Endothelial cell of umbilical vein (primary cell): ENCODE data around the gene CYFIP1. TPM values are rescaled to one million over a fixed set of nuclear protein-coding genes. Genes with fewer than 3 reads are reported as not detected.

Source experiments
- BruUV-seq: library from RNA; stranded (reverse); fragments of 400-500 nt; replicated peaks from 2 replicates; lab custom pipeline; 2021; lab: Mats Ljungman, UMichigan
- CTCF ChIA-PET: fragments of 300-600, 350-600 bp; sonication (Branson Sonifier 250); formaldehyde crosslinking; loops from one replicate; lab custom pipeline; 2021; ENCODE audit warnings: antibody characterized with exemption, inconsistent platforms; lab: Charles Lee
- POLR2A ChIA-PET: fragments of 300-600, 350-600 bp; sonication (Branson Sonifier 250); formaldehyde crosslinking; loops from one replicate; lab custom pipeline; 2021; ENCODE audit warnings: antibody characterized with exemption, inconsistent platforms; lab: Charles Lee
- DNase-seq: peaks from one replicate; pipeline ENCODE4 v3.0.0-alpha.2; 2011; ENCODE audit warnings: low read depth, low spot score
- FAIRE-seq: peaks from 2 replicates; lab custom pipeline; 2011; peaks lifted over from hg19 to GRCh38; lab: Jason Lieb, UNC
- H2AFZ ChIP-seq: 2 replicates; pipeline ENCODE4 v1.6.0; 2012; ENCODE audit warnings: low read depth, low read length, control low read depth, inconsistent platforms
- H3K27ac ChIP-seq: 2 replicates; pipeline ENCODE4 v1.5.1; 2011; ENCODE audit warnings: low read depth, mild to moderate bottlenecking, control low read depth, low read length, moderate library complexity; ENCODE audit not compliant: insufficient read depth
- H3K27me3 ChIP-seq, 2 experiments: 2 replicates each; pipeline versions ENCODE4 v1.6.0 to v1.6.1; 2011; ENCODE audit warnings: low read length in 2 of 2, mixed read lengths in 1 of 2; ENCODE audit not compliant: control insufficient read depth in 2 of 2, insufficient read depth in 2 of 2
- H3K36me3 ChIP-seq, 2 experiments: 2 replicates in 1 of 2; 3 replicates in 1 of 2; pipeline ENCODE4 v1.5.1; 2011; ENCODE audit warnings: low read length in 2 of 2, mild to moderate bottlenecking in 1 of 2, moderate library complexity in 1 of 2; ENCODE audit not compliant: control insufficient read depth in 2 of 2, insufficient read depth in 2 of 2; ENCODE audit errors: extremely low read depth in 1 of 2
- H3K4me1 ChIP-seq: 3 replicates; pipeline ENCODE4 v1.5.1; 2011; ENCODE audit warnings: mild to moderate bottlenecking, low read length; ENCODE audit not compliant: control insufficient read depth, insufficient read depth; ENCODE audit errors: extremely low read depth
- H3K4me2 ChIP-seq: 2 replicates; pipeline ENCODE4 v1.6.1; 2011; ENCODE audit warnings: low read length, control low read depth, mixed read lengths; ENCODE audit not compliant: insufficient read depth
- H3K4me3 ChIP-seq, 3 experiments: fragments of 200-600 bp in 1 of 3; sonication (generic), shearing (Covaris generic) in 1 of 3; replicated peaks in 1 of 3; 2 replicates each; pipeline ENCODE4 v1.5.1; 2011 to 2016; ENCODE audit warnings: control low read depth in 3 of 3, low read length in 3 of 3, mild to moderate bottlenecking in 2 of 3, inconsistent platforms in 1 of 3, low read depth in 1 of 3, moderate library complexity in 1 of 3; ENCODE audit not compliant: insufficient read depth in 1 of 3
- H3K79me2 ChIP-seq: 2 replicates; pipeline ENCODE4 v1.6.0; 2012; ENCODE audit warnings: low read length, inconsistent platforms; ENCODE audit not compliant: control insufficient read depth, insufficient read depth
- H3K9ac ChIP-seq: replicated peaks from 2 replicates; pipeline ENCODE3; 2011; ENCODE audit warnings: low read length, control low read depth; ENCODE audit not compliant: insufficient read depth; ENCODE audit errors: extremely low read depth
- H3K9me1 ChIP-seq: replicated peaks from 3 replicates; pipeline ENCODE4 v1.6.0; 2011; ENCODE audit warnings: mild to moderate bottlenecking, low read length; ENCODE audit not compliant: control insufficient read depth, insufficient read depth; ENCODE audit errors: extremely low read depth
- H3K9me3 ChIP-seq: replicated peaks from 2 replicates; pipeline ENCODE4 v1.5.1; 2012; ENCODE audit warnings: low read length, inconsistent platforms; ENCODE audit not compliant: control insufficient read depth, insufficient read depth
- H4K20me1 ChIP-seq: replicated peaks from 2 replicates; pipeline ENCODE3; 2011; ENCODE audit warnings: mild to moderate bottlenecking, low read length; ENCODE audit not compliant: control insufficient read depth, insufficient read depth; ENCODE audit errors: extremely low read depth
- CTCF ChIP-seq, 2 donors: IDR thresholded peaks; 1 replicate in 1 of 2; 2 replicates in 1 of 2; pipeline ENCODE4 v1.5.1; 2011; ENCODE audit warnings: low read length in 2 of 2, mild to moderate bottlenecking in 2 of 2, moderate library complexity in 2 of 2, control low read depth in 1 of 2, inconsistent platforms in 1 of 2, low read depth in 1 of 2; ENCODE audit not compliant: insufficient read depth in 1 of 2; ENCODE audit errors: extremely low read depth in 1 of 2
- EZH2 ChIP-seq: IDR thresholded peaks from 2 replicates; pipeline ENCODE4 v1.6.1; 2012; ENCODE audit warnings: borderline replicate concordance, low read depth, mild to moderate bottlenecking, moderate library complexity, low read length, inconsistent platforms; ENCODE audit not compliant: severe bottlenecking
- FOS ChIP-seq: IDR thresholded peaks from 2 replicates; pipeline ENCODE4 v1.6.1; 2011; ENCODE audit warnings: mild to moderate bottlenecking, low read length, moderate library complexity, borderline replicate concordance; ENCODE audit not compliant: insufficient read depth
- GATA2 ChIP-seq: IDR thresholded peaks from 2 replicates; pipeline ENCODE4 v1.7.0; 2011; ENCODE audit warnings: low read depth, mild to moderate bottlenecking, moderate library complexity, mixed read lengths, low read length; ENCODE audit not compliant: insufficient read length, insufficient read depth
- JUN ChIP-seq: IDR thresholded peaks from 2 replicates; pipeline ENCODE4 v1.6.1; 2011; ENCODE audit warnings: borderline replicate concordance, low read depth; ENCODE audit not compliant: insufficient read length, insufficient read depth
- MAX ChIP-seq: IDR thresholded peaks from 2 replicates; pipeline ENCODE4 v1.6.1; 2011; ENCODE audit not compliant: insufficient read depth, insufficient read length
- MYC ChIP-seq: IDR thresholded peaks from one replicate; pipeline ENCODE4 v1.6.1; 2011; ENCODE audit warnings: mild to moderate bottlenecking, low read depth, low read length
- POLR2A ChIP-seq: IDR thresholded peaks from 2 replicates; pipeline ENCODE4 v1.6.1; 2012; ENCODE audit warnings: low read depth, mild to moderate bottlenecking, control low read depth, low read length
- dilution Hi-C: fragments of 300-500 bp; cut with MboI; formaldehyde crosslinking; loops from one replicate; pipeline ENCODE4 v1.15.0; 2019; ENCODE audit warnings: low sequenced_read_pairs; ENCODE audit not compliant: extremely low pct_ligation_motif_present
- intact Hi-C: fragments of 100-400 bp; cut with micrococcal nuclease; formaldehyde crosslinking; loops from one replicate; pipeline ENCODE4 v1.10.0; 2022
- polyA plus RNA-seq, 4 experiments: library from polyadenylated mRNA; depleted of rRNA in 3 of 4; stranded (reverse) in 3 of 4; unstranded in 1 of 4; fragments of >200 nt; gene quantifications; 2 replicates each; pipeline versions ENCODE4 v1.2.1 to v1.2.3, GENCODE V29; 2011 to 2012; ENCODE audit warnings: missing spikeins in 1 of 4
- total RNA-seq: library from RNA; stranded (reverse); gene quantifications from 2 replicates; pipeline ENCODE4 v1.2.3, GENCODE V29; 2021

The CYFIP1 gene
- total and polyA plus RNA-seq, 2 donors (not counting 3 experiments of a cell fraction or from before 2014, with no cell fraction given) = 81.4 to 158 TPM

- no peaks in the 10 kb centered on the region for H3K9me3 ChIP-seq
- intact Hi-C loops (loop anchor here (5.0 kb wide), 1 partner anchor 37 kb away; no protein-coding TSS in a partner anchor), dilution Hi-C loops (no loop called here)
- no peak overlapping the region for H3K4me2 ChIP-seq
- no peaks in the 10 kb centered on the region for H3K27me3 ChIP-seq
- no peak overlapping the region for H3K4me3 ChIP-seq
- ChIA-PET POLR2A (no interaction called here), CTCF (no interaction called here)
- H3K36me3 ChIP-seq = no peaks in the 10 kb centered on the region
- H3K4me1 ChIP-seq = peaks cover 34% of the 10 kb centered on the region
- no peak overlapping the region for H3K9ac ChIP-seq
- peaks cover 79% of the 10 kb centered on the region for H3K79me2 ChIP-seq
- H3K27ac ChIP-seq = no peak overlapping the region
- H2AFZ ChIP-seq = no peak overlapping the region
- no TSS peak for BruUV-seq
- no peak for FAIRE-seq
- H4K20me1 ChIP-seq = peaks cover 3% of the 10 kb centered on the region
- TF ChIP-seq POLR2A (no peak), GATA2 (no peak), MAX (no peak)
- H3K9me1 ChIP-seq = no peaks in the 10 kb centered on the region
- DNase-seq = no peak
These were observed 20.7 kb downstream of the CYFIP1 start for GRCh38 chr15:22959321-22960101.

GRCh38 chr15:22958487-22959280 lies 21.5 kb downstream of the CYFIP1 start:
- BruUV-seq = no TSS peak
- intact Hi-C loops (no loop called here), dilution Hi-C loops (no loop called here)
- Histone ChIP-seq H3K9ac (no peak overlapping the region), H3K4me2 (no peak overlapping the region), H3K36me3 (no peaks in the 10 kb centered on the region), H2AFZ (no peak overlapping the region), H3K9me1 (no peaks in the 10 kb centered on the region), H3K4me3 (no peak overlapping the region), H3K79me2 (peaks cover 78% of the 10 kb centered on the region), H3K4me1 (peaks cover 26% of the 10 kb centered on the region), H3K27me3 (no peaks in the 10 kb centered on the region), H3K9me3 (no peaks in the 10 kb centered on the region), H4K20me1 (peaks cover 3% of the 10 kb centered on the region), H3K27ac (no peak overlapping the region)
- ChIA-PET CTCF (no interaction called here), POLR2A (no interaction called here)
- DNase-seq = no peak
- TF ChIP-seq JUN = no peak
- TF ChIP-seq MAX = no peak
- TF ChIP-seq FOS = no peak
- TF ChIP-seq MYC = no peak
- TF ChIP-seq GATA2 = no peak
- TF ChIP-seq EZH2 = no peak
- TF ChIP-seq CTCF (IDR thresholded peaks at IDR 0.05; ENCODE audit: extremely low read depth in 1 of 2, insufficient read depth in 1 of 2, low read depth in 1 of 2, low read length in 2 of 2) = no peak
- FAIRE-seq = no peak
